ENCODE data around the gene MED27. TPM values are rescaled to one million over a fixed set of nuclear protein-coding genes. Genes with fewer than 3 reads are reported as not detected.

The MED27 gene
- total RNA-seq, 4 donors from 2014 or later = 10.9 to 23.1 (median 13.5) TPM

- ATAC-seq (ENCODE audit: low FRiP score) (no peak), DNase-seq (ENCODE audit: low spot score) (no peak)
- TF ChIP-seq CTCF (IDR thresholded peaks at IDR 0.05) = no peak
Measured at GRCh38 chr9:132037458-132037857, 42.2 kb downstream of the MED27 start.

- ATAC-seq (ENCODE audit: low FRiP score) (no peak), DNase-seq (ENCODE audit: low spot score) (no peak)
- TF ChIP-seq CTCF (IDR thresholded peaks at IDR 0.05) = no peak
Measured at GRCh38 chr9:132036521-132036920, 43.1 kb downstream of the MED27 start.

GRCh38 chr9:132035679-132036078, 44.0 kb downstream of the MED27 start:
- no peak for ATAC-seq (ENCODE audit: low FRiP score)
- DNase-seq (ENCODE audit: low spot score) = no peak
- TF ChIP-seq CTCF (IDR thresholded peaks at IDR 0.05) = no peak

- ATAC-seq (ENCODE audit: low FRiP score) (no peak), DNase-seq (ENCODE audit: low spot score) (no peak)
- TF ChIP-seq CTCF (IDR thresholded peaks at IDR 0.05) = no peak
Measured at GRCh38 chr9:132032238-132032950, 47.3 kb downstream of the MED27 start.

- no peak for ATAC-seq (ENCODE audit: low FRiP score)
- no peak for TF ChIP-seq CTCF (IDR thresholded peaks at IDR 0.05)
Measured at GRCh38 chr9:132031467-132032237, 48.0 kb downstream of the MED27 start.

GRCh38 chr9:132030626-132031325, 48.9 kb downstream of the MED27 start:
- ATAC-seq (ENCODE audit: low FRiP score) (no peak), DNase-seq (ENCODE audit: low spot score) (no peak)
- TF ChIP-seq CTCF (IDR thresholded peaks at IDR 0.05) = no peak

More at GRCh38 chr9:132031467-132032237, 48.0 kb downstream of the MED27 start:
- DNase-seq (ENCODE audit: low spot score) = no peak

Data from omental fat pad (tissue), 4 donors.